Suprapubic skin (tissue), 4 donors: ENCODE measurements around the gene TRAPPC10.

Experiments
- POLR2A ChIP-seq, 2 donors: fragments of 450-650 bp; IDR thresholded peaks; one replicate each; pipeline ENCODE4 v1.6.1; 2017; ENCODE audit warnings: antibody characterized with exemption in 2 of 2, mild to moderate bottlenecking in 2 of 2, moderate library complexity in 2 of 2
- POLR2AphosphoS5 ChIP-seq, 3 donors: sonication (generic); formaldehyde crosslinking; IDR thresholded peaks; one replicate each; pipeline ENCODE4 v1.6.1; 2017; ENCODE audit warnings: antibody characterized with exemption in 3 of 3
- TF ChIP-seq, protein P1 (sequence below), 2 donors: fragments of 200-600 bp in 1 of 2; fragments of 450-650 bp in 1 of 2; sonication (generic) in 1 of 2; IDR thresholded peaks; one replicate each; pipeline ENCODE4 v1.5.1; 2016 to 2019; ENCODE audit warnings: antibody characterized with exemption in 2 of 2, mild to moderate bottlenecking in 1 of 2, moderate library complexity in 1 of 2

DNA sequence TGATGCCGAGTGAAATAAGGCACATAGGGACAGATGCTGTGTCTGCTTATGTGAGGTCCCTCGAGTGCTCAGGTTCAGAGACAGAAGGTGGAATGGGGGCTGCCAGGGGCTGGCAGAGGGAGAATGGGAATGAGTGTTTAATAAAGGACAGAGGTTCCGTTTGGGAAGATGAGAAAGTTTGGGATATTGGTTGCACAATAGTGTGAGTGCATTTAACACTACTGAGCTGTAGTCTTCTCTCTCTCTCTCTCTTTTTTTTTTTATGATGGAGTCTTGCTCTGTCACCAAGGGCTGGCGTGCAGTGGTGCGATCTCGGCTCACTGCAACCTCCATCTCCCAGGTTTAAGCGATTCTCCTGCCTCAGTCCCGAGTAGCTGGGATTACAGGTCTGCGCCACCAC lies 44.9 kb downstream of the TRAPPC10 start:
- TF ChIP-seq, protein P1, sequence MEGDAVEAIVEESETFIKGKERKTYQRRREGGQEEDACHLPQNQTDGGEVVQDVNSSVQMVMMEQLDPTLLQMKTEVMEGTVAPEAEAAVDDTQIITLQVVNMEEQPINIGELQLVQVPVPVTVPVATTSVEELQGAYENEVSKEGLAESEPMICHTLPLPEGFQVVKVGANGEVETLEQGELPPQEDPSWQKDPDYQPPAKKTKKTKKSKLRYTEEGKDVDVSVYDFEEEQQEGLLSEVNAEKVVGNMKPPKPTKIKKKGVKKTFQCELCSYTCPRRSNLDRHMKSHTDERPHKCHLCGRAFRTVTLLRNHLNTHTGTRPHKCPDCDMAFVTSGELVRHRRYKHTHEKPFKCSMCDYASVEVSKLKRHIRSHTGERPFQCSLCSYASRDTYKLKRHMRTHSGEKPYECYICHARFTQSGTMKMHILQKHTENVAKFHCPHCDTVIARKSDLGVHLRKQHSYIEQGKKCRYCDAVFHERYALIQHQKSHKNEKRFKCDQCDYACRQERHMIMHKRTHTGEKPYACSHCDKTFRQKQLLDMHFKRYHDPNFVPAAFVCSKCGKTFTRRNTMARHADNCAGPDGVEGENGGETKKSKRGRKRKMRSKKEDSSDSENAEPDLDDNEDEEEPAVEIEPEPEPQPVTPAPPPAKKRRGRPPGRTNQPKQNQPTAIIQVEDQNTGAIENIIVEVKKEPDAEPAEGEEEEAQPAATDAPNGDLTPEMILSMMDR (IDR thresholded peaks at IDR 0.05) = no peak
- no peak for TF ChIP-seq POLR2A (IDR thresholded peaks at IDR 0.05)
- no peak for TF ChIP-seq POLR2AphosphoS5 (IDR thresholded peaks at IDR 0.05)
